ENCODE measurements around the gene TSKU. TPM values are rescaled to one million over a fixed set of nuclear protein-coding genes. Genes with fewer than 3 reads are reported as not detected.

TSKU gene
- total RNA-seq, 2 donors from 2014 or later: 39.6 to 41.3 TPM

DNA sequence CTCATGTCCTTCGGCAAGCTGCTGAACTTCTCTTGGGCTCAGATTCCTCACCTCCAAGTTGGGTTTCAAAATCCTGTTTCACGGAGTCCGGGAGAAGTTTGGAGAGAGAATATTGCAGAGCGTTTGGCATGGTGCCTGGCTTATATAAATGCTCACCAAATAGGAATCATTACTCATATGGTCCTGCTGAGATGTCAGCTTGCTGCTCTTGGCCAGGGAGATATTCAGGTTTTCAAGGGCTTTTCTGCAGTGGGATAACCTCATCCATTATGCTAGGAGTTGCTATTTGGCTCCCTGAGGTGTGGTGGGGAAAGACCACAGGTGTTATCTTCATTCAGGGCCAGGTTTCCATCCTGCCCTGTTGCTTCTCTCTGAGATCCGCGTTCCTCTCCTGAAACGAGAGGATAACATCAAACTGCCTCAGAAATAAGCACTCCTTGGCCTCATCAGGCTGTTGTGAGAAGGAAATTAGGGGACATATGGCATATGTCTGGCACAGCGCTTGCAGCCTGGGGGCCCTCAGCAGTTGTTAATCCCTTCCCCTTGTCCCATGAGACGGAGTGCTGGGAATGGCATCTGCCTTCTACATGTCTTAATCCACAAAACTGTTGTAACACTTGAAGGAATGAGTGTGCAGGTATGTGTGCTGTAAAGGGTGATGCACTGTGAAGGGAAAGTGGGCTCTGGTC lies 47.6 kb downstream of the TSKU start:
- no peak overlapping the region for H3K9ac ChIP-seq (ENCODE audit: low read depth in 2 of 2, low read length in 2 of 2)
- H3K36me3 ChIP-seq: no peaks in the 10 kb centered on the region
- intact Hi-C loops (cut with DNase I): no loop called here
- peak; percentile 26 for DNase-seq
- H3K27ac ChIP-seq: no peak overlapping the region
- no peaks in the 10 kb centered on the region for H3K9me3 ChIP-seq
- H3K4me1 ChIP-seq: no peaks in the 10 kb centered on the region
- no peaks in the 10 kb centered on the region for H3K27me3 ChIP-seq
- TF ChIP-seq, protein P1, sequence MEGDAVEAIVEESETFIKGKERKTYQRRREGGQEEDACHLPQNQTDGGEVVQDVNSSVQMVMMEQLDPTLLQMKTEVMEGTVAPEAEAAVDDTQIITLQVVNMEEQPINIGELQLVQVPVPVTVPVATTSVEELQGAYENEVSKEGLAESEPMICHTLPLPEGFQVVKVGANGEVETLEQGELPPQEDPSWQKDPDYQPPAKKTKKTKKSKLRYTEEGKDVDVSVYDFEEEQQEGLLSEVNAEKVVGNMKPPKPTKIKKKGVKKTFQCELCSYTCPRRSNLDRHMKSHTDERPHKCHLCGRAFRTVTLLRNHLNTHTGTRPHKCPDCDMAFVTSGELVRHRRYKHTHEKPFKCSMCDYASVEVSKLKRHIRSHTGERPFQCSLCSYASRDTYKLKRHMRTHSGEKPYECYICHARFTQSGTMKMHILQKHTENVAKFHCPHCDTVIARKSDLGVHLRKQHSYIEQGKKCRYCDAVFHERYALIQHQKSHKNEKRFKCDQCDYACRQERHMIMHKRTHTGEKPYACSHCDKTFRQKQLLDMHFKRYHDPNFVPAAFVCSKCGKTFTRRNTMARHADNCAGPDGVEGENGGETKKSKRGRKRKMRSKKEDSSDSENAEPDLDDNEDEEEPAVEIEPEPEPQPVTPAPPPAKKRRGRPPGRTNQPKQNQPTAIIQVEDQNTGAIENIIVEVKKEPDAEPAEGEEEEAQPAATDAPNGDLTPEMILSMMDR (IDR thresholded peaks at IDR 0.05): no peak
- no peak overlapping the region for H3K4me3 ChIP-seq

DNA sequence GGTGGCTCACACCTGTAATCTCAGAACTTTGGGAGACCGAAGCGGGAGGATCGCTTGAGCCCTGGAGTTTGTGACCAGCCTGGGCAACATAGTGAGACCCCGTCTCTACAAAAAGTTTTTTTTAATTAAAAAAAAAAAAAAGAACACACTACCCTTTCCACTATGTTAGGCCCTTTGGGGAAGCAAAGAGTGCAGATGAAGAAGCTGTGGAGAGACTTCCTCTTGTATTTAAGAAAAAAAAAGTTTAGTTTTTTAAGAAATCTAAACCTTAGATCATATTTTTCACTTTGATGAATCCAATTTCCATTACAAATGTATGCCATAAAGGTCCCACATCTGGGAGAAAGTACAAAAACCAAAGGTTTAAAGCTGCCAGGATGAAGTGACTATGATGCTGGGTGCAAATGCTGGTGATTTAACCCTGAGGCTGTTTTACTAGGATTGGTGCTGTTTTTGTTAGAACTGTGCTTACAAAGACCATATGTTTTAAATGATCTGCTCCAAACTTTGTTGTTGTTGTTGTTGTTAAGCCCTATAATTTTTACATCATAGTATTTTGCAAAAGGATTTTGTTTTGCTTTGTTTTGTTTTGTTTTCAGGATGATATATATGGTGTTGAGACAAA lies 48.6 kb downstream of the TSKU start:
- no peak overlapping the region for H3K4me3 ChIP-seq
- H3K9ac ChIP-seq (ENCODE audit: low read depth in 2 of 2, low read length in 2 of 2): no peak overlapping the region
- H3K9me3 ChIP-seq: no peaks in the 10 kb centered on the region
- TF ChIP-seq, protein P1 (IDR thresholded peaks at IDR 0.05): no peak
- no peaks in the 10 kb centered on the region for H3K27me3 ChIP-seq
- no peak overlapping the region for H3K27ac ChIP-seq
- peaks cover 3% of the 10 kb centered on the region for H3K4me1 ChIP-seq
- no peaks in the 10 kb centered on the region for H3K36me3 ChIP-seq
- peak; percentile 17 for DNase-seq
- intact Hi-C loops (cut with DNase I): no loop called here

DNA sequence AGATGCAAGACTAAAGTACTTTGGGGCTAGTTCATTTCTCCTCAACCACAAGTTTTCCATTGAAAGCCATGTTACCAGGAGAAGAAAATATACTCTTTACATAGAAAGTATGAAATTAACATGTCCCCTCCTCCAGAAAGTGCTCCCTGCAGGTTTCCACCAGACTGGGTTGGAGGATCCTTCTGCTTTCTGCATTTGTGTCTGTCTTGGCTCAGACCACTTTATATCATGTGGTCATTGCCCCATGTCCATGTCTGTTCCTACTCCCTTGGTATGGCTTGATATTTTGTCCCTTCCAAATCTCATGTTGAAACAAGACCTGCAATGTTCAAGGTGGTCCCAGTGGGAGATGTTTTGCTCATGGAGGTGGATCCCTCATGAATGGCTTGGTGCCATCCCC lies 49.2 kb downstream of the TSKU start:
- Histone ChIP-seq H3K4me1 (peaks cover 3% of the 10 kb centered on the region), H3K9ac (ENCODE audit: low read depth in 2 of 2, low read length in 2 of 2) (no peak overlapping the region), H3K36me3 (no peaks in the 10 kb centered on the region), H3K27ac (no peak overlapping the region), H3K27me3 (no peaks in the 10 kb centered on the region), H3K4me3 (no peak overlapping the region), H3K9me3 (no peaks in the 10 kb centered on the region)
- intact Hi-C loops (cut with DNase I): no loop called here
- TF ChIP-seq, protein P1 (IDR thresholded peaks at IDR 0.05): no peak
- peak; percentile 12 for DNase-seq

DNA sequence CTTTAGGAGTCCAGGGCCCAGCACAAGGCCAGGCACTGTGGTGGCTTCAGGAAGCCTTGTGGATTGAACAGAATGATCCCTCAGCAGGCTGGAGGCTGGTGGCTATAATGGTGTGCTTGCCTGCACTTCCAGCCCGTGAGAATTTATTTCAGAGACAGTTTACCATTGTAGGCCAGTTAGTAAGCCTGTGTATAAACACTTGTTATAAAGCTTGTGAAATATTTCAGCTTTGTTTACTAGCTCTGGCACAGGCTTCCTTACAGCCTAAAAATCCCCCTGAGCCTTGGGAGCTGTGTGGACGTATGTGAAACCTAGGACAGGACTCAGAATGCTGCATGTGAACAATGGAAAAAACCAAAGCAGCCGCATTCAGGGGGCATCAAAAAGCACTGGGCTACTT lies 51.0 kb downstream of the TSKU start:
- H3K4me1 ChIP-seq: peaks cover 3% of the 10 kb centered on the region
- H3K9me3 ChIP-seq: no peaks in the 10 kb centered on the region

DNA sequence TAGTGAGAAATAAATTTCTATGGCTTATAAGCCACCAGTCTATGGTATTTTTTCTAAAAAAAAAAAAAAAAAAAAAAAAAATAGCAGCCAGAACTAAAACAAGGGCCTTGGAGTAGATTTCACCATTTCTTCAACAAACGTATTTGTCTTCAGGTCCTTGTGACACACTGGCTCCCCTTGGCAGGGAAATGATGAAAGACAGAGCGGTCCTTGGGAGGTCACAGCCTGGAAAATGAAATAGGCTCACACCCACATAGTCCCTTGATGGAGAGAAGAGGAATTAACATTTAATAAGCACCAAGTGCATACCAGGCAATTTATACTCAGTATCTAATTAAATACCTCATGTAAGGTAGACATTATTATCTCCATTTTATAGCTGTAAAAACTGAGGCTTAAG lies 51.9 kb downstream of the TSKU start:
- DNase-seq: peak; percentile 16
- TF ChIP-seq, protein P1 (IDR thresholded peaks at IDR 0.05): no peak
- Histone ChIP-seq H3K36me3 (no peaks in the 10 kb centered on the region), H3K27me3 (no peaks in the 10 kb centered on the region), H3K4me3 (no peak overlapping the region), H3K9ac (ENCODE audit: low read depth in 2 of 2, low read length in 2 of 2) (no peak overlapping the region), H3K27ac (no peak overlapping the region), H3K9me3 (no peaks in the 10 kb centered on the region), H3K4me1 (peaks cover 3% of the 10 kb centered on the region)
- intact Hi-C loops (cut with DNase I): no loop called here

More for the DNA sequence above, 51.0 kb downstream of the TSKU start:
- Histone ChIP-seq H3K36me3 (no peaks in the 10 kb centered on the region), H3K9ac (ENCODE audit: low read depth in 2 of 2, low read length in 2 of 2) (no peak overlapping the region), H3K4me3 (no peak overlapping the region), H3K27me3 (no peaks in the 10 kb centered on the region), H3K27ac (no peak overlapping the region)
- intact Hi-C loops (cut with DNase I): no loop called here
- TF ChIP-seq, protein P1 (IDR thresholded peaks at IDR 0.05): no peak
- DNase-seq: peak; percentile 20
